Activated CD8-positive, alpha-beta memory T cell treated with anti-CD3 and anti-CD28 coated beads for 48 hours (primary cell): Measurements from ENCODE around the gene ANKRD17.

Experiments used
- DNase-seq, 3 experiments: peaks; one replicate each; pipeline ENCODE4 v3.0.0-alpha.2; 2020; ENCODE audit warnings: low read depth in 2 of 3, low spot score in 2 of 3

ANKRD17 gene

GRCh38 chr4:73066445-73066844 lies 192.2 kb downstream of the ANKRD17 start:
- DNase-seq = no peak

- no peak for DNase-seq
Measured at GRCh38 chr4:73064536-73064935, 194.1 kb downstream of the ANKRD17 start.

- DNase-seq = no peak
Measured at GRCh38 chr4:73055241-73055897, 203.2 kb downstream of the ANKRD17 start.

GRCh38 chr4:73053974-73054480 lies 204.6 kb downstream of the ANKRD17 start:
- DNase-seq = no peak

- DNase-seq = no peak
Measured at GRCh38 chr4:73053076-73053475, 205.5 kb downstream of the ANKRD17 start.

- no peak for DNase-seq
Measured at GRCh38 chr4:73051625-73052024, 207.0 kb downstream of the ANKRD17 start.

GRCh38 chr4:73045879-73046278 lies 212.7 kb downstream of the ANKRD17 start:
- DNase-seq = no peak

- no peak for DNase-seq
Measured at GRCh38 chr4:73037057-73037456, 221.5 kb downstream of the ANKRD17 start.

GRCh38 chr4:73036123-73036522 lies 222.5 kb downstream of the ANKRD17 start:
- DNase-seq = no peak

- DNase-seq = no peak
Measured at GRCh38 chr4:73034896-73035295, 223.7 kb downstream of the ANKRD17 start.

GRCh38 chr4:73028621-73029020 lies 230.0 kb downstream of the ANKRD17 start:
- DNase-seq = no peak
